K562 (cell line): ENCODE measurements around the gene ITGAL. TPM values are rescaled to one million over a fixed set of nuclear protein-coding genes. Genes with fewer than 3 reads are reported as not detected.

Experiments used
- CBFA2T3 ChIP-seq: fragments of 450-650 bp; IDR thresholded peaks from 2 replicates; pipeline ENCODE4 v1.6.1; 2017
- CBX1 ChIP-seq: sonication (generic); IDR thresholded peaks from 2 replicates; pipeline ENCODE4 v1.6.1; 2016; ENCODE audit warnings: antibody characterized with exemption, low read depth, mild to moderate bottlenecking
- DPF2 ChIP-seq: fragments of 450-650 bp; IDR thresholded peaks from 2 replicates; pipeline ENCODE4 v1.6.1; 2016
- FOXA1 ChIP-seq: fragments of 450-650 bp; IDR thresholded peaks from 2 replicates; pipeline ENCODE4 v1.6.1; 2016; ENCODE audit warnings: mild to moderate bottlenecking, borderline replicate concordance
- GABPB2 ChIP-seq: fragments of 250-450 bp; sonication (Bioruptor Pico); conservative IDR thresholded peaks from 2 replicates; pipeline ENCODE4 v1.5.1; 2021; ENCODE audit warnings: mild to moderate bottlenecking
- HDAC3 ChIP-seq: fragments of 450-650 bp; IDR thresholded peaks from 2 replicates; pipeline ENCODE4 v1.6.1; 2018; ENCODE audit warnings: borderline replicate concordance, mild to moderate bottlenecking, moderate library complexity; ENCODE audit not compliant: partially characterized antibody
- HLTF ChIP-seq: fragments of 450-650 bp; IDR thresholded peaks from 2 replicates; pipeline ENCODE4 v1.6.1; 2016
- KLF6 ChIP-seq: fragments of 250-450 bp; sonication (Bioruptor Pico); IDR thresholded peaks from 2 replicates; pipeline ENCODE4 v1.4.0; 2020; ENCODE audit warnings: mild to moderate bottlenecking, moderate library complexity, borderline replicate concordance
- LEF1 ChIP-seq: fragments of 450-650 bp; IDR thresholded peaks from 2 replicates; pipeline ENCODE4 v1.6.1; 2016; ENCODE audit warnings: mild to moderate bottlenecking
- NR2F6 ChIP-seq: fragments of 450-650 bp; formaldehyde crosslinking; IDR thresholded peaks from 2 replicates; pipeline ENCODE4 v1.4.0; 2020; ENCODE audit warnings: mild to moderate bottlenecking
- POLR2A ChIP-seq: fragments of 450-650 bp; conservative IDR thresholded peaks from 2 replicates; pipeline ENCODE4 v1.6.1; 2016
- PYGO2 ChIP-seq: fragments of 450-650 bp; IDR thresholded peaks from 2 replicates; pipeline ENCODE4 v1.6.1; 2016; ENCODE audit warnings: mild to moderate bottlenecking, missing genetic modification characterization, moderate library complexity, missing compliant biosample characterization
- RBFOX2 ChIP-seq: fragments of 200-400 bp; formaldehyde crosslinking; IDR thresholded peaks from 2 replicates; pipeline ENCODE4 v1.6.1; 2017; ENCODE audit warnings: low read depth, mild to moderate bottlenecking, low read length, moderate library complexity
- RCOR1 ChIP-seq, 2 experiments: IDR thresholded peaks; 2 replicates each; pipeline ENCODE4 v1.6.1; 2012; ENCODE audit warnings: low read depth in 2 of 2, low read length in 2 of 2, borderline replicate concordance in 1 of 2, improper control_type of control experiment in 1 of 2
- SLC30A9 ChIP-seq: fragments of 250-450 bp; sonication (Bioruptor Pico); IDR thresholded peaks from 2 replicates; pipeline ENCODE4 v1.8.0; 2022; ENCODE audit warnings: mild to moderate bottlenecking, moderate library complexity
- SNRNP70 ChIP-seq: fragments of 200-400 bp; formaldehyde crosslinking; optimal IDR thresholded peaks from 2 replicates; pipeline ENCODE3; 2017; ENCODE audit warnings: low read depth, low read length
- TOE1 ChIP-seq, 2 experiments: fragments of 450-650 bp in 1 of 2; sonication (generic) in 1 of 2; formaldehyde crosslinking in 1 of 2; IDR thresholded peaks; 2 replicates each; pipeline versions ENCODE4 v1.7.1 to v1.8.0; 2016 to 2022; ENCODE audit warnings: borderline replicate concordance in 2 of 2, mild to moderate bottlenecking in 2 of 2, antibody characterized with exemption in 1 of 2, inconsistent platforms in 1 of 2, low read depth in 1 of 2, missing genetic modification reagents in 1 of 2, moderate library complexity in 1 of 2
- ZBED1 ChIP-seq: IDR thresholded peaks from 2 replicates; pipeline ENCODE4 v1.6.1; 2014
- ZBTB1 ChIP-seq: sonication (generic); formaldehyde crosslinking; IDR thresholded peaks from 2 replicates; pipeline ENCODE4 v1.8.1; 2023; ENCODE audit warnings: missing genetic modification reagents, low read depth, mild to moderate bottlenecking, borderline replicate concordance
- ZBTB8A ChIP-seq: fragments of 450-650 bp; IDR thresholded peaks from 2 replicates; pipeline ENCODE4 v1.6.1; 2018; ENCODE audit warnings: mild to moderate bottlenecking, moderate library complexity; ENCODE audit not compliant: partially characterized antibody
- ZKSCAN1 ChIP-seq: fragments of 150-350 bp; IDR thresholded peaks from 2 replicates; pipeline ENCODE4 v1.6.1; 2016; ENCODE audit warnings: low read depth, low read length
- ZNF551 ChIP-seq: fragments of 250-450 bp; sonication (Bioruptor Pico); IDR thresholded peaks from 2 replicates; pipeline ENCODE4 v1.5.0; 2021; ENCODE audit warnings: mild to moderate bottlenecking, moderate library complexity
- ZNF584 ChIP-seq: fragments of 200-800 bp; sonication (Bioruptor generic); IDR thresholded peaks from 2 replicates; pipeline ENCODE4 v1.6.1; 2016; ENCODE audit warnings: low read depth, mild to moderate bottlenecking, missing genetic modification characterization, missing compliant biosample characterization
- ZNF79 ChIP-seq: fragments of 250-450 bp; sonication (Bioruptor Pico); IDR thresholded peaks from 2 replicates; pipeline ENCODE4 v1.4.0; 2020; ENCODE audit warnings: low read depth, mild to moderate bottlenecking, moderate library complexity
- polyA plus RNA-seq, 8 experiments: library from polyadenylated mRNA; depleted of rRNA in 4 of 8; stranded (reverse) in 5 of 8; unstranded in 3 of 8; fragments of >200 nt; fragmentation: Nextera tagmentation in 2 of 8; fragmentation: Illumina TruSeq in 1 of 8; extraction: Ambion mirVana in 2 of 8; extraction: Trizol in 1 of 8; gene quantifications; 2 replicates each; pipeline versions ENCODE4 v1.2.1 to v1.2.3, GENCODE V29; 2011 to 2014; ENCODE audit warnings: inconsistent platforms in 1 of 8, missing spikeins in 1 of 8
- total RNA-seq, 7 experiments: library from RNA; depleted of rRNA in 6 of 7; stranded (reverse); fragments of >200 nt in 6 of 7; fragmentation: Illumina TruSeq in 2 of 7; extraction: Trizol in 2 of 7; gene quantifications; 2 replicates each; pipeline versions ENCODE4 v1.2.1 to v1.2.3, GENCODE V29; 2011 to 2021; ENCODE audit warnings: low replicate concordance in 1 of 7
- TF ChIP-seq, protein P1 (sequence below), 2 experiments: IDR thresholded peaks in 1 of 2; conservative IDR thresholded peaks in 1 of 2; 2 replicates each; pipeline ENCODE4 v1.6.1; 2016; ENCODE audit warnings: low read depth in 2 of 2, mild to moderate bottlenecking in 1 of 2, missing compliant biosample characterization in 1 of 2, missing genetic modification characterization in 1 of 2, moderate library complexity in 1 of 2
- TF ChIP-seq, protein P2 (sequence below): fragments of 250-450 bp; sonication (Bioruptor Pico); IDR thresholded peaks from 2 replicates; pipeline ENCODE4 v1.4.0; 2020; ENCODE audit warnings: mild to moderate bottlenecking

The ITGAL gene
- total and polyA plus RNA-seq, 9 of the 15 experiments (the other 6 are each of a cell fraction or from before 2014, with no cell fraction given): 0.01 to 0.53 TPM; not detected in 7

DNA sequence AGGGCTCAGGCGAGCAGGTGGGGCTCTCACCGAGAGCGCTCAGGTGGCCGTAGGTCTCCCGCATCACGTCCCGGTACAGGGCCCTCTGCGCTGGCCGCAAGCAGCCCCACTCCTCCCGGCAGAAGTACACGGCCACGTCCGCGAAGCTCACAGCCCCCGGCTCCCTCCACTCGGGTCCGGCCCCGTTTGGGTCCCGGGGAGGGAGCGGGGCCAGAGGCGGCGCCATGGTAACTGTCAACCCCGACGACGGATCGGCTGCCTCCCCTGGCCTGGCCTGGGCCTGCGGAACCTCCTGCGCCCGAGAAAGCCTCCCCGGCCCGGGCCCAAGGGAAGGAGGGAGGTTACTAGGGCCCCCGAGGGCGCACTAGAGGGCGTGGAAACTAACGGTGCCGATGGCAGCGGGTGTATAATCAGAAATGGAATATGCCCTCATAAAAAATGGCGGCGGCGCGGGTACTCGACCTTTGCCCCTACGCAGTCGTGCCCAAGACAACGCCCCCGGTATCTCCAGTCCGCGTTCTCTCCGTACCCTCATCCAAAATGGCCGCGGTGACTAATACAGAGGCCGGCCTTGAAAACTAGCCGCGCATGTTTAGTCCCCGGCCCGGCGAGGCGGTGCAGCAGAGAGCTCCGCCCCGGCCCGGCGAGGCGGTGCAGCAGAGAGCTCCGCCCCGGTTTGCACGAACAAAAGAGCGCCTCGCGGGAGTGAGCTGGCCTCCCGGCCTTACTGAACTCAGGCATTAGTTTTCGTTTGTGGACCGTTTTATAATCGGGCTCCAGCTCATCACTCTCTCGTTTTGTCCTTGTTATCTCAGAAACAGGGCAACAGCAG lies 85.6 kb downstream of the ITGAL start, which contains the start of gene ZNF764 (continued):
- TF ChIP-seq, protein P1, sequence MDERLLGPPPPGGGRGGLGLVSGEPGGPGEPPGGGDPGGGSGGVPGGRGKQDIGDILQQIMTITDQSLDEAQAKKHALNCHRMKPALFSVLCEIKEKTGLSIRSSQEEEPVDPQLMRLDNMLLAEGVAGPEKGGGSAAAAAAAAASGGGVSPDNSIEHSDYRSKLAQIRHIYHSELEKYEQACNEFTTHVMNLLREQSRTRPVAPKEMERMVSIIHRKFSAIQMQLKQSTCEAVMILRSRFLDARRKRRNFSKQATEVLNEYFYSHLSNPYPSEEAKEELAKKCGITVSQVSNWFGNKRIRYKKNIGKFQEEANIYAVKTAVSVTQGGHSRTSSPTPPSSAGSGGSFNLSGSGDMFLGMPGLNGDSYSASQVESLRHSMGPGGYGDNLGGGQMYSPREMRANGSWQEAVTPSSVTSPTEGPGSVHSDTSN (CRISPR knock-in tag; IDR thresholded peaks at IDR 0.05; ENCODE audit: low read depth): no peak
- TF ChIP-seq, protein P1 (tag; conservative IDR thresholded peaks at IDR 0.05; ENCODE audit: low read depth): no peak
- 0 out of 2 replicates have a peak, but pooled peaks have one; percentile 31 for TF ChIP-seq NR2F6 (CRISPR knock-in tag)
- TF ChIP-seq, protein P2, sequence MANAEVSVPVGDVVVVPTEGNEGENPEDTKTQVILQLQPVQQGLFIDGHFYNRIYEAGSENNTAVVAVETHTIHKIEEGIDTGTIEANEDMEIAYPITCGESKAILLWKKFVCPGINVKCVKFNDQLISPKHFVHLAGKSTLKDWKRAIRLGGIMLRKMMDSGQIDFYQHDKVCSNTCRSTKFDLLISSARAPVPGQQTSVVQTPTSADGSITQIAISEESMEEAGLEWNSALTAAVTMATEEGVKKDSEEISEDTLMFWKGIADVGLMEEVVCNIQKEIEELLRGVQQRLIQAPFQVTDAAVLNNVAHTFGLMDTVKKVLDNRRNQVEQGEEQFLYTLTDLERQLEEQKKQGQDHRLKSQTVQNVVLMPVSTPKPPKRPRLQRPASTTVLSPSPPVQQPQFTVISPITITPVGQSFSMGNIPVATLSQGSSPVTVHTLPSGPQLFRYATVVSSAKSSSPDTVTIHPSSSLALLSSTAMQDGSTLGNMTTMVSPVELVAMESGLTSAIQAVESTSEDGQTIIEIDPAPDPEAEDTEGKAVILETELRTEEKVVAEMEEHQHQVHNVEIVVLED (CRISPR knock-in tag): peak; percentile 99
- TF ChIP-seq ZBTB1 (CRISPR knock-in tag): peak; percentile 39; the same call in 1 of the 2 replicates
- no peak for TF ChIP-seq ZNF79 (CRISPR knock-in tag)
- no peak for TF ChIP-seq ZNF551
- TF ChIP-seq PYGO2 (tag): no peak
- no peak for TF ChIP-seq GABPB2 (CRISPR knock-in tag)
- no peak for TF ChIP-seq DPF2
- peak; percentile 89 for TF ChIP-seq RBFOX2
- TF ChIP-seq CBFA2T3: no peak; the same call in 1 of the 2 replicates
- TF ChIP-seq LEF1: no peak
- 0 out of 2 replicates have a peak, but pooled peaks have one; percentile 23 for TF ChIP-seq CBX1
- TF ChIP-seq ZBTB8A: no peak
- TF ChIP-seq FOXA1: no peak
- no peak for TF ChIP-seq ZBED1
- peak; percentile 35; the same call in 1 of the 2 replicates for TF ChIP-seq KLF6 (CRISPR knock-in tag)
- no peak for TF ChIP-seq SNRNP70
- 0 out of 2 replicates have a peak, but pooled peaks have one; percentile 17 for TF ChIP-seq TOE1 (IDR thresholded peaks at IDR 0.05; ENCODE audit: borderline replicate concordance)
- TF ChIP-seq TOE1 (CRISPR knock-in tag; IDR thresholded peaks at IDR 0.05; ENCODE audit: borderline replicate concordance, low read depth): 0 out of 2 replicates have a peak, but pooled peaks have one; percentile 35
- TF ChIP-seq ZKSCAN1: no peak
- TF ChIP-seq SLC30A9 (CRISPR knock-in tag): no peak
- TF ChIP-seq ZNF584: no peak
- no peak for TF ChIP-seq HDAC3
- peak; percentile 75 for TF ChIP-seq POLR2A
- TF ChIP-seq HLTF: no peak
- TF ChIP-seq RCOR1 (IDR thresholded peaks at IDR 0.05; ENCODE audit: borderline replicate concordance in 1 of 2, low read depth in 2 of 2, low read length in 2 of 2): no peak
